GM18505 (cell line): ENCODE results near the gene PIM1.
"Not testable (repeated sequence)": the region's sequence is repeated elsewhere in the genome, so short reads cannot be mapped to it uniquely, and the experiment has no call there.

Source experiments
- ATAC-seq: cut with Tn5 transposase; IDR thresholded peaks from one replicate; pipeline ENCODE4 v1.9.1; 2021; ENCODE audit not compliant: unreplicated experiment
- POLR2A ChIP-seq: IDR thresholded peaks from 4 replicates; pipeline ENCODE4 v1.6.1; 2011; ENCODE audit warnings: borderline replicate concordance; ENCODE audit not compliant: insufficient read depth, insufficient read length; ENCODE audit errors: extremely low read depth

Gene PIM1

DNA sequence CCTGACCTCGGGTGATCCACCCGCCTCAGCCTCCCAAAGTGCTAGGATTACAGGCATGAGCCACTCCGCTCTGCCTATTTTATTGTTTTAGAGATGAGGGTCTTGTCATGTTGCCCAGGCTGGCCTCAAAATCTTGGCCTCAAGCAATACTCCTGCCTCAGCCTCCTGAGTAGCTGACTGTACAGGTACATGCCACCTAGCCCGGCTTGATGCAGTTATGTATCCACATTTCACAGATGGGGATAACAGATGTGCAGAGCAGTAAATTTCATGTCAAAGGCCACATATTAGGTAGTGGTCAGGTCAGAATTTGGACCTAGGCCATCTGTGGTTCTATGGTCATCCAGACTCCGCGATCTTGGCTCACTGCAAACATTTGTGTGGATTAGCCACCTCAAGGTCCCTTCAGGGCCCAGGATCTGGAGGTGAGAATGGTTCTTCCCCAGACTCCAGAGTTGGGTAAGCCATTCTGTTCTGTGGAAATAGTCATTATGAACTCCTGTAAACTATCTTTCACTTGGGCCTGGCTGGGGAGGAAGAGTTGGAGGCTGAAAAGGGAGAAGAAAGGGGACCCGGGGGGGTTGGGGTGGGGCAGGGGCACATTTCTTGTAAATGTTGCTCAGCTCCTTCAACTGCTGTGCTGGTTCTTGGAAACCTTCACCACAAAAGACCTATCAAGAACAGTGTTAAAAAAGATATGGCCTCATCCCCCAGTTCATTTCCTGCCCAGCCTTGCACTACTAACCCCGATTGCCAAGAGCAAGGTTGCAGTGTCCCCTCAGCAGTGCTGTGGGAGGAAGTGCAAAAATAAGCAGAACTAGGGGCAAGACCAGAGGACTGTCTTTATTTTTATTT lies 13.0 kb downstream of the PIM1 start:
- ATAC-seq = no peak
- no peak for TF ChIP-seq POLR2A

DNA sequence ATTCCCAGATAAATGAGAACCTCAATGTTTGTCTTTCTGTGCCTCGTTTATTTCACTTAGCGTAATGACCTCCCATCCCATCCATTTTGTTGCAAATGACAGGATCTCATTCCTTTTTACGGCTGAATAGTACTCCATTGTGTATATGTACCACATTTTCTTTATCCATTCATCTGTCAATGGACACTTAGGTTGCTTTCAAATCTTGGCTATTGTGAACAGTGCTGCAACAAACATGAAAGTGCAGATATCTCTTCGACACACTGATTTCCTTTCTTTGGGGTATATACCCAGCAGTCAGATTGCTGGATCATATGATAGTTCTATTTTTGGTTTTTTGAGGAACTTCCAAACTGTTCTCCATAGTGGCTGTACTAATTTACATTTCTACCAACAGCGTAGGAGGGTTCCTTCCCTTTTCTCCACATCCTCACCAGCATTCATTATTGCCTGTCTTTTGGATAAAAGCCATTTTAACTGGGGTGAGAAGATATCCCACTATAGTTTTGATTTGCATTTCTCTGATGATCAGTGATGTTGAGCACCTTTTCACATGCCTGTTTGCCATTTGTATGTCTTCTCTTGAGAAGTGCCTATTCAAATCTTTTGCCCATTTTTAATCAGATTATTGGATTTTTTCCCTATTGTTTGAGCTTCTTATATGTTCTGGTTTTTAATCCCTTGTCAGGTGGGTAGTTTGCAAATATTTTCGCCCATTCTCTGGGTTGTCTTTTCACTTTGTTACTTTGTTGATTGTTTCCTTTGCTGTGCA lies 16.2 kb downstream of the PIM1 start:
- not testable (repeated sequence) for ATAC-seq

DNA sequence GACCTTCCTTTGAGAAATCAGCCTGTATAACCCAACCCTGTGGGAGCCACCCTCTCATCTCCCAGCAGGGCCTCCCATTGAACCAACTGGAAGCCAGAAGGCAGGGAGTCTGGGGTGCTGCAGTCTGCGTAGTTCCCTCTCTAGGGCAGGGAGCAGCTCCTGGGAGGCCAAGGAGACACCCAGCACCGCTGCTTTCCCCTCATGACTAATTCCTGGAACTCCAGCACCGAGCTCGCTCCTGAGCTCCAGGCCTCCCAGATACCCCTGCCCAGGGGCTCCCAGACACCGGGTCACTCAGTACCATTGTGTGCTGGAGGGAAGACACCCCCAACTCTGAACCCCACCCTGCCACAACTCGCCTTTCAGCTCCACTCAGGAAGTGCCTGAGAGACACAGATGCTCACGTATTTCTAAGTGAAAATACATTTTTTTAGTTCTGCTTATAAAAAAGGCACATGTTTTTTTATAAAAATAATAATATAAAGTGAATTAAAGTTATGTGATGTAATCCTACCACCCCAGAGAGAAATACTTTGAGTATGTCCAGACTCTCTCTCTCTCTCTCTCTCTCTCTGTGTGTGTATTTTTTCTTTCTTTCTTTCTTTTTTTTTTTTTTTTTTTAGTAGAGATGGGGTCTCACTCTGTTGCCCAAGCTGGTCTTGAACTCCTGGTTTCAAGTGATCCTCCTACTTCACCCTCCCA lies 17.5 kb downstream of the PIM1 start:
- TF ChIP-seq POLR2A = no peak
- no peak for ATAC-seq

DNA sequence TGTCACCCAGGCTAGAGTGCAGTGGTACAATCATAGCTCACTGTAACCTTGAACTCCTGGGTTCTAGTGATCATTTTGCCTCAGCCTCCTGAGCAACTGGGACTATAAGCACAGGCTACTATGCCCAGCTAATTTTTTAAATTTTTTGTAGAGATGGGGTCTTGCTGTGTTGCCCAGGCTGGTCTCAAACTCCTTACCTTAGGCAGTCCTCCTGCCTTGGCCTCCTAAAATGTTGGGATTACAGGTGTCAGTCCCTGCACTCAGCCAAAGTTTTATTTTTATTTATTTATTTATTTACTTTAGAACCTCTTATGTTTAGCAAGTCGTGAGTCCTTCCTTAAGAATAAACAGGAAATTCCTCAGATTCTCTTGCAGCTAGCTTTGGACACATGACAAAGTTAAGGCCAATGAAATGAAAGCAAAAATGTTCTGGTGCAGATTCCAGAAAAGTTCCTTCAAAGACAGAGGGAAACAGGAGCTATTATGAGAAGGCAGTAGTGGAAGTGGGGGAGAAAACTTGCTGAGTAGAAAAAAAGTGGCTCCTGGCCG lies 19.1 kb downstream of the PIM1 start:
- no peak for TF ChIP-seq POLR2A
- ATAC-seq = no peak

DNA sequence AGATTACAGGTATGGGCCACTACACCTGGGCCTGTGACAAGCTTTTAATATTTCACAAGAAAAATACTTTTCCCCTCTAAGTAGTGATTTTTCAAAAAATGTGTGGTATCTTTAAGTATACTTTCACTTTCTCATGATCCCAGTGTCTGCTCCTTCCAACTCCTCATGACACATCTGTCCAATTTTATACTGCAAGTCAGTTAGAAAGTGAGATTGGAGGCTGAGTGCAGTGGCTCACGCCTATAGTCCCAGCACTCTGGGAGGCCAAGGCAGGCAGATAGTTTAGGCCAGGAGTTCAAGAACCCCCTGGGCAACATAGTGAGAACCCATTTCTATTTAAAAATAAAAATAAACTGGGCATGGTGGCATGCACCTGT lies 20.2 kb downstream of the PIM1 start:
- TF ChIP-seq POLR2A = no peak
- no peak for ATAC-seq

DNA sequence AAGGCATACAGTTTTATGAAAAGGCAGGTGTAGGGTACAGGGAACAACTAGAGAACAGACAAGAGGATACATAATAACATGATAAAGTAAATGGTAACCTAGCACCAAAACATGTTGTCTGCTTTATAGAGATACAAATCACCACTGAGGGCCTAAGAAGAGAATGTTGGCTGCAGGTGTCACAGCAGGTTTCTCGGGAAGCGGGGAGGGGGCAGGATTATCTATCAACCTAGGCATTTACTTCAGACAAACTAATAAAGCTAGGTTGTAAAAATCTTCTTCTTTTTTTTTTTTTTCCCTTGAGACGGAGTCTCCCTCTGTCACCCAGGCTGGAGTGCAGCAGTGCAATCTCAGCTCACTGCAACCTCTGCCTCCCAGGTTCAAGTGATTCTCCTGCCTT lies 22.7 kb downstream of the PIM1 start:
- ATAC-seq = no peak
- TF ChIP-seq POLR2A = no peak

DNA sequence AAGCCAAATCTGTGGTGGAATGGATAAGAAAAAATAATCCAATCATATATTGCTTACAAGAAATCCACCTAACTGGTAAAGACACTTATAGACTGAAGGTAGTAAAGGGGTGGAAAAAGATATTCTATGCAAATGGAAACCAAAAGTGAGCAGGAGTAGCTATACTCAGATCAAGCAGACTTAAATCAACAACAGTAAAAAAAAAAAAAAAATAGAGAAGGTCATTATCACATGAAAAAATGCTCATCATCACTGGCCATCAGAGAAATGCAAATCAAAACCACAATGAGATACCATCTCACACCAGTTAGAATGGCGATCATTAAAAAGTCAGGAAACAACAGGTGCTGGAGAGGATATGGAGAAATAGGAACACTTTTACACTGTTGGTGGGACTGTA lies 24.9 kb downstream of the PIM1 start:
- not testable (repeated sequence) for ATAC-seq

DNA sequence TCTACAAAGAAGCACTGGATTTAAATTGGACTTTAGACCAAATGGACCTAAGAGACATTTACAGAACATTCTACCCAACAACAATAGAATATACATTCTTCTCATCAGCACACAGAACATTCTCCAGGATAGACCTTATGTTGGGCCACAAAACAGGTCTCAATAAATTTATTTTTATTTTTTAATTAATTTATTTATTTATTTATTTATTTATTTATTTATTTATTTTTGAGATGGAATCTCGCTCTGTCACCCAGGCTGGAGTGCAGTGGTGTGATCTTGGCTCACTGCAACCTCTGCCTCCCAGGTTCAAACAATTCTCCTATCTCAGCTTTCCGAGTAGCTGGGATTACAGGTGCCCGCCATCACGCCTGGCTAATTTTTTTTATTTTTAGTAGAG lies 26.5 kb downstream of the PIM1 start:
- not testable (repeated sequence) for ATAC-seq

DNA sequence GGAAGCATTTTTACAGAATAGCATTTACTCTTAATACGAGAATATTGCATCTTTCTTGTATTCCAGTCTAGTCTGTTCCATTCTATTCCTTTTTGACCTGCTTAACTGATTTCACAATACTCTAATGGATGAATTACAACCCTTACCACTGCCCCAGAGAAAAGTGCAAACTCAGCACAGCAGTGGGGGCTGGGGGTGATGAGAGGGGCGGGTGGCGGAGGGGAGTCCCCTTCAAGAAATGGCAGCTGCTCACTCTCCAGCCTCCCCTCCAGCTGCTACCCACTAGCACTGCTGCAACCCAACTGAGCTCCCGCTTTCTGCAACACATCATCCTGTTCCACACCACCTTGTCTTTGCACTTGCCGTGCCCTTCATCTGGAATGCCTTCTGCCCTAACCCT lies 30.1 kb downstream of the PIM1 start:
- TF ChIP-seq POLR2A = no peak
- ATAC-seq = no peak

DNA sequence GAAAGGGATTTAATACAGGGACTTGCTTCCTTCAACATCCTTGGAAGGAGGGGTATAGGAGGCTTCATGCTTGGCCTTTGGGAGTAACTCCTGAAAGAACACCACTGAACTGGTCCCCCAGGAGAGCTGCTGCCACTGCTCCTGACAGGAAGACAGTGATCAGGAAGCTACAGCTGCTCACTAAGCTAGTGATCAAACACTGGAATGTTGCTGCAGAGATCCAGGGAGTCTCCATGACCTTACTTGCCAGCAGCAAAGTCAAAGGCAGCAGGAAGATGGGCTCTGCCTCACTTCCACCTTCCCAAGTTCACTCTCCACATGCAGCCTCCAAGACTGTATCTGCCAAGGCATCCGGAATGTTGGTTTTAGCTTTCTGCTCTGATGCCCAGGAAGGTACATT lies 31.8 kb downstream of the PIM1 start:
- TF ChIP-seq POLR2A = no peak
- ATAC-seq = no peak

DNA sequence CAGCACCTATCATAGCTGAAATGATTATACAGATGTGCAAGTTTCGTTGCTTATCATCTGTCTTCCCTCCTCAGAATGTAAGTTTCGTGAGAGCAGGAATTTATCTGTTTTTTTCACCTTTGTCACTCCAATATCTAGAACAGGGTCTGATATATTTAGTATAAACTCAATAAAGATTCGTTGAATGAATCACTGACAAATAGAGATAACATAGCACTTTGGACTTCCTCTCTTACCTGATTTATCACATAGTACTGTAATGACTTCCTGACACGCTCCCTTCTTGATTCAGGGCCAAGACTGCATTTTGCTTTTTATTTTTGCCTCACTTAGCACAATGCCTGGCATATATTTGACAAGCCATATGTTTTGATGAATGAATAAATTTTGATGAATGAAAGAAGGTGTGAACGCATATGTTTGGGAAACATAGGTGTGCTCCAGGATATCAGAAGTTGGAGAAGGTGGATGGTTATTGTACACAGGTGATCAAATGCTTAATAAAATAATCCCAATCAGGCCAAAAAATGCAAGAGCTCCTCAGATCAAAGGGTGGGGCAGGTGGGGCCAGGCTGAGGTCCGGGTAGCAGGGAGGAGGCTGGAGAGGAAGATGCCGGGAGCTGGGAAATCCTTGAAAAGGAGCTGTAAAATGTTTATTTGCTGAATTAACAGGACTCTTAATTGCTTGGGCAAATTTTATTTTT lies 33.0 kb downstream of the PIM1 start:
- ATAC-seq = no peak
- TF ChIP-seq POLR2A = no peak

DNA sequence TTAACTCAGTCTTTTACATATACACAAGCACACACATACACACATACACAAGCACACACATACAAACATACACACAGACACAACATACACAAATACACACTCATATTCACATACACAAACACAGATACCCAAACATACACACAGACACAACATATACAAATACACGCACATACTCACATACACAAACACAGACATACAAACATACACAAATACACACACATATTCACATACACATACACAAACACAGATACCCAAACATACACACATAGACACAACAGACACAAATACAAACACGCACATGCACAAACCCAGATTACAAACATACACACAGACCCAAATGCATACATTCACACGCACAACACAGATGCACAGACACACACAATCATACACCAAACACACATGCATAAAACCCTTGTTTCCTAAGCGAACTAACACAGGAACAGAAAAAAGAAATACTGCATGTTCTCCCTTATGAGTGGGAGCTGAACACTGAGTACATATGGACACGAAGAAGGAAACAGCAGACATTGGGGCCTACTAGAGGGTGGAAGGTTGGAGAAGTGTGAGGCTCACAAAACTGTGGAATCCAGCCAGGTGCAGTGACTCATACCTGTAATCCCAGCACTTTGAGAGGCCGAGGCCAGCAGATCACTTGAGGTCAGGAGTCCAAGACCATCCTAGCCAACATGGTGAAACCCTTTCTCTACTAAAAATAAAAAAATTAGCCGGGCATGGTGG lies 34.2 kb downstream of the PIM1 start:
- no peak for ATAC-seq
- no peak for TF ChIP-seq POLR2A

DNA sequence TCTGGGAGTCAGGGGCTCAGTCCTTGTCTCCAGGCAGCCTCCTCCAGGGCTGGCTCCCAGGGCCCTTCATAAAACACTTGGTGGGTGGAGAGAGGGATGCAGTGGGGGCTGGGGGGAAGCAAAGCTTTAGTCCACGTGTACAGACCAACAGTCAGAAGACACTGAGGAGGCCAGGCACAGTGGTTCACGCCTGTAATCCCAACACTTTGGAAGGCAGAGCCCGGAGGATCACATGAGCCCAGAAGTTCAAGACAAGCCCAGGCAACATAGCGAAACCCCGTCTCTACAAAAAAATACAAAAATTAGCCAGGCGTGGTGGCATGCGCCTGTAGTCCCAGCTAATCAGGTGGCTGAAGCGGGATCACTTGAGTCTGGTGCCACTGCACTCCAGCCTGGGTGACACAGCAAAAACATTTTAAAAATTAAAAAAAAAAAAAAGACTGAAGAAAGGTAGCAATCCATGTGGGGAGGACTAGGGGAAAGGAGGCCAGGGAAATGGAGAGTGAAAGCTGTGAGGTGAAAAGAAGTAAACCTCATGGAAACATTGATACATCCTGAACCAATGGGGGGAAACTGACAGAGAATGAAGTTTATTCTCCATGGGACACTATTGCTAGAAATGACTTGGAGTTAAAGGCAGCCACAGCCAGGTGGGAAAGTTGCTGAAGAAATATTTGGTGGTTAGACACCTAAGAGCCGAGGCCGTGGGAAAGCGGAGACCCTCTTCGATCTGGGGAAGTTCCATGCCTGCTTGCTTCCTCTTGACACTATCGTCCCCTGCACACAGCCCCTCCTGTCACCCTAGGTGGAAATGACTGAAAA lies 35.4 kb downstream of the PIM1 start:
- TF ChIP-seq POLR2A = no peak
- no peak for ATAC-seq
